Trophoblast cell (in vitro differentiated cells and primary cell): ENCODE results near the gene OR2V2.

Experiments used
- DNase-seq, 2 donors: peaks; one replicate each; pipeline ENCODE4 v3.0.0-alpha.2; 2016
- H2AFZ ChIP-seq: 2 replicates; pipeline ENCODE4 v1.6.1; 2013; ENCODE audit warnings: low read length, moderate library complexity, mild to moderate bottlenecking; ENCODE audit not compliant: insufficient read depth, poor library complexity
- H2AK5ac ChIP-seq: 2 replicates; pipeline ENCODE4 v1.6.1; 2013; ENCODE audit warnings: mild to moderate bottlenecking, low read length
- H2BK120ac ChIP-seq: 2 replicates; pipeline ENCODE4 v1.6.1; 2013; ENCODE audit warnings: low read length, mild to moderate bottlenecking, moderate library complexity; ENCODE audit not compliant: insufficient read depth, poor library complexity
- H2BK12ac ChIP-seq: 2 replicates; pipeline ENCODE4 v1.6.1; 2013; ENCODE audit warnings: mild to moderate bottlenecking, low read length, moderate library complexity
- H2BK5ac ChIP-seq: 2 replicates; pipeline ENCODE4 v1.6.1; 2013; ENCODE audit warnings: low read length, low read depth, moderate library complexity, mild to moderate bottlenecking; ENCODE audit not compliant: poor library complexity
- H3K14ac ChIP-seq: 2 replicates; pipeline ENCODE4 v1.6.1; 2013; ENCODE audit warnings: mild to moderate bottlenecking, low read length
- H3K18ac ChIP-seq: 2 replicates; pipeline ENCODE4 v1.6.1; 2013; ENCODE audit warnings: mild to moderate bottlenecking, low read length
- H3K23ac ChIP-seq: 2 replicates; pipeline ENCODE4 v1.6.1; 2013; ENCODE audit warnings: low read length
- H3K27ac ChIP-seq: 2 replicates; pipeline ENCODE4 v1.5.1; 2013; ENCODE audit warnings: low read depth, mild to moderate bottlenecking, inconsistent platforms, low read length, moderate library complexity
- H3K27me3 ChIP-seq: 2 replicates; pipeline ENCODE4 v1.6.1; 2013; ENCODE audit warnings: inconsistent platforms, mild to moderate bottlenecking, low read length, moderate library complexity; ENCODE audit not compliant: insufficient read depth
- H3K36me3 ChIP-seq, 2 experiments: 1 replicate in 1 of 2; 2 replicates in 1 of 2; pipeline ENCODE4 v1.6.1; 2013; ENCODE audit warnings: low read length in 2 of 2, mild to moderate bottlenecking in 2 of 2, moderate library complexity in 1 of 2; ENCODE audit not compliant: insufficient read depth in 2 of 2, control insufficient read depth in 1 of 2
- H3K4ac ChIP-seq: 2 replicates; pipeline ENCODE4 v1.6.1; 2013; ENCODE audit warnings: low read depth, mild to moderate bottlenecking, low read length, moderate library complexity
- H3K4me1 ChIP-seq, 2 experiments: 1 replicate in 1 of 2; 2 replicates in 1 of 2; pipeline ENCODE4 v1.6.1; 2013; ENCODE audit warnings: low read length in 2 of 2, mild to moderate bottlenecking in 2 of 2, moderate library complexity in 1 of 2; ENCODE audit not compliant: insufficient read depth in 2 of 2, control insufficient read depth in 1 of 2
- H3K4me2 ChIP-seq: 2 replicates; pipeline ENCODE4 v1.6.1; 2013; ENCODE audit warnings: inconsistent platforms, mild to moderate bottlenecking, low read length, moderate library complexity
- H3K4me3 ChIP-seq: 2 replicates; pipeline ENCODE4 v1.5.1; 2013; ENCODE audit warnings: mild to moderate bottlenecking, low read depth, low read length, inconsistent platforms
- H3K79me1 ChIP-seq: one replicate; pipeline ENCODE4 v1.6.1; 2013; ENCODE audit warnings: low read length
- H3K79me2 ChIP-seq: 2 replicates; pipeline ENCODE4 v1.6.1; 2013; ENCODE audit warnings: low read length, mild to moderate bottlenecking; ENCODE audit not compliant: control insufficient read depth, insufficient read depth, poor library complexity
- H3K9ac ChIP-seq: 2 replicates; pipeline ENCODE4 v1.6.1; 2013; ENCODE audit warnings: mild to moderate bottlenecking, low read length
- H3K9me3 ChIP-seq: 2 replicates; pipeline ENCODE4 v1.6.1; 2013; ENCODE audit warnings: low read depth, mild to moderate bottlenecking, control low read depth, inconsistent platforms, low read length; ENCODE audit not compliant: insufficient read depth
- H4K12ac ChIP-seq: 2 replicates; pipeline ENCODE4 v1.6.1; 2013; ENCODE audit warnings: low read depth, mild to moderate bottlenecking, low read length, moderate library complexity
- H4K8ac ChIP-seq: 2 replicates; pipeline ENCODE4 v1.6.1; 2013; ENCODE audit warnings: low read depth, mild to moderate bottlenecking, low read length, moderate library complexity
- H4K91ac ChIP-seq: one replicate; pipeline ENCODE4 v1.6.1; 2013; ENCODE audit warnings: low read depth, mild to moderate bottlenecking, low read length, moderate library complexity
- WGBS: extraction: QIAGEN DNeasy Blood & Tissue Kit; methylation state at CpG from one replicate; pipeline ENCODE4 v1.1.7; 2013; ENCODE audit warnings: missing lambda C conversion rate; ENCODE audit not compliant: insufficient read length, insufficient coverage; ENCODE audit errors: extremely low coverage; 5-methylcytosine and 5-hydroxymethylcytosine counted together

The OR2V2 gene

GRCh38 chr5:181114284-181114843 is 33.0 kb upstream of the OR2V2 start:
- Histone ChIP-seq H3K23ac (no peak overlapping the region), H4K12ac (no peak overlapping the region), H2BK5ac (no peak overlapping the region), H2AFZ (no peak overlapping the region), H2AK5ac (no peak overlapping the region), H3K4ac (no peak overlapping the region), H4K8ac (no peak overlapping the region), H3K4me2 (peak overlapping the region; percentile 40), H3K36me3 (no peaks in the 10 kb centered on the region), H3K79me2 (no peaks in the 10 kb centered on the region), H3K14ac (no peak overlapping the region), H2BK12ac (no peak overlapping the region), H3K9me3 (peaks cover 13% of the 10 kb centered on the region), H3K27me3 (peaks cover 10% of the 10 kb centered on the region), H3K9ac (no peak overlapping the region), H3K4me1 (no peaks in the 10 kb centered on the region), H3K18ac (no peak overlapping the region), H2BK120ac (no peak overlapping the region), H4K91ac (no peak overlapping the region), H3K4me3 (no peak overlapping the region), H3K79me1 (no peaks in the 10 kb centered on the region), H3K27ac (no peak overlapping the region)
- no CpG with 5 or more reads among the region's 33 CpGs for WGBS
- no peak for DNase-seq

- H3K27me3 ChIP-seq = peaks cover 10% of the 10 kb centered on the region
- no peak overlapping the region for H3K9ac ChIP-seq
- no peak overlapping the region for H3K14ac ChIP-seq
- no peak overlapping the region for H2BK5ac ChIP-seq
- peaks cover 13% of the 10 kb centered on the region for H3K9me3 ChIP-seq
- H3K27ac ChIP-seq = no peak overlapping the region
- peak; percentile 92 to 93 for DNase-seq
- H3K4ac ChIP-seq = no peak overlapping the region
- H2BK12ac ChIP-seq = no peak overlapping the region
- no peak overlapping the region for H2BK120ac ChIP-seq
- no peak overlapping the region for H2AK5ac ChIP-seq
- no peak overlapping the region for H2AFZ ChIP-seq
- H3K4me2 ChIP-seq = peak overlapping the region; percentile 40
- H3K4me3 ChIP-seq = no peak overlapping the region
- H4K12ac ChIP-seq = no peak overlapping the region
- H3K79me2 ChIP-seq = no peaks in the 10 kb centered on the region
- no CpG with 5 or more reads among the region's 47 CpGs for WGBS
- H4K8ac ChIP-seq = no peak overlapping the region
- no peak overlapping the region for H3K18ac ChIP-seq
- H3K4me1 ChIP-seq = no peaks in the 10 kb centered on the region
- H3K23ac ChIP-seq = no peak overlapping the region
- H4K91ac ChIP-seq = no peak overlapping the region
- H3K36me3 ChIP-seq = no peaks in the 10 kb centered on the region
- H3K79me1 ChIP-seq = no peaks in the 10 kb centered on the region
Measured at GRCh38 chr5:181114844-181115778, 32.3 kb upstream of the OR2V2 start.

- Histone ChIP-seq H3K36me3 (no peaks in the 10 kb centered on the region), H3K4ac (no peak overlapping the region), H4K91ac (no peak overlapping the region), H3K14ac (no peak overlapping the region), H3K79me1 (no peaks in the 10 kb centered on the region), H3K27me3 (peaks cover 10% of the 10 kb centered on the region), H4K8ac (no peak overlapping the region), H2AFZ (no peak overlapping the region), H3K4me3 (no peak overlapping the region), H2BK120ac (no peak overlapping the region), H2BK5ac (no peak overlapping the region), H3K23ac (no peak overlapping the region), H3K9me3 (peaks cover 8% of the 10 kb centered on the region), H3K4me2 (no peak overlapping the region), H2AK5ac (no peak overlapping the region), H4K12ac (no peak overlapping the region), H3K4me1 (no peaks in the 10 kb centered on the region), H3K27ac (no peak overlapping the region), H3K79me2 (no peaks in the 10 kb centered on the region), H3K9ac (no peak overlapping the region), H2BK12ac (no peak overlapping the region), H3K18ac (no peak overlapping the region)
- WGBS = no CpG with 5 or more reads among the region's 6 CpGs
- DNase-seq = no peak
Measured at GRCh38 chr5:181118369-181118768, 29.0 kb upstream of the OR2V2 start.

GRCh38 chr5:181119105-181119504 is 28.3 kb upstream of the OR2V2 start:
- no peak overlapping the region for H4K8ac ChIP-seq
- no peak overlapping the region for H2AFZ ChIP-seq
- H2BK12ac ChIP-seq = no peak overlapping the region
- H3K4me2 ChIP-seq = no peak overlapping the region
- peaks cover 6% of the 10 kb centered on the region for H3K9me3 ChIP-seq
- H3K23ac ChIP-seq = no peak overlapping the region
- H3K79me2 ChIP-seq = no peaks in the 10 kb centered on the region
- no peak overlapping the region for H3K14ac ChIP-seq
- H2BK5ac ChIP-seq = no peak overlapping the region
- H3K18ac ChIP-seq = no peak overlapping the region
- no peak overlapping the region for H3K27ac ChIP-seq
- DNase-seq = no peak
- no peaks in the 10 kb centered on the region for H3K36me3 ChIP-seq
- no peaks in the 10 kb centered on the region for H3K4me1 ChIP-seq
- H4K91ac ChIP-seq = no peak overlapping the region
- no peak overlapping the region for H3K4ac ChIP-seq
- no peak overlapping the region for H4K12ac ChIP-seq
- no peak overlapping the region for H2AK5ac ChIP-seq
- H3K27me3 ChIP-seq = peaks cover 7% of the 10 kb centered on the region
- no peak overlapping the region for H2BK120ac ChIP-seq
- WGBS = no CpG with 5 or more reads among the region's 8 CpGs
- H3K9ac ChIP-seq = no peak overlapping the region
- H3K4me3 ChIP-seq = no peak overlapping the region
- H3K79me1 ChIP-seq = no peaks in the 10 kb centered on the region
